Activated naive CD4-positive, alpha-beta T cell treated with anti-CD3 and anti-CD28 coated beads, Interleukin-2, amount 50 U/mL, for 16 hours (primary cell): ENCODE measurements around the gene GPR45.
"Not testable (repeated sequence)": the region's sequence is repeated elsewhere in the genome, so short reads cannot be mapped to it uniquely, and the experiment has no call there.

ENCODE experiments used
- DNase-seq: peaks from one replicate; pipeline ENCODE4 v3.0.0-alpha.2; 2020

GPR45 gene

DNA sequence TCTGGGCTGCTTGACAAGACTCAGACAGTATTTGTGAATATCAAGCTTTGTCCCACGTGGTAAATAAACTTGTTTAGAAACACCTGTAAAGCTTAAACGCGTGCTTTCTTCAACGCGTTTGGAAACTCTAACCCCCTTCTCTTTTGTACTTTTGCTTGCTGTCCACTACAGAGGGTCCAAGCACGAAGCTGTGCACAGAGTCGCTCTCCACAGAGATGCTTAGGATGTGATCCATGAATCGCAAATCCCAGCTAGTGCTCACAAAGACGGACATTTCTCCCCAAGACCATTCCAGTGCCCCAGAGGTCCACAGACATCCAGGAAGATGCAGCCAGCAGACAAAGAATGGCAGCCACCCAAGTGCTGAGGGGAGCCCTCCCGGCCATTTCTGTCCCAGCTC lies at the start of gene GPR45:
Gene GPR45 (plus strand): TSS at position 301 of the 400 bp plus-strand sequence. CDS start 116 bp downstream, outside the sequence.
- no peak for DNase-seq

DNA sequence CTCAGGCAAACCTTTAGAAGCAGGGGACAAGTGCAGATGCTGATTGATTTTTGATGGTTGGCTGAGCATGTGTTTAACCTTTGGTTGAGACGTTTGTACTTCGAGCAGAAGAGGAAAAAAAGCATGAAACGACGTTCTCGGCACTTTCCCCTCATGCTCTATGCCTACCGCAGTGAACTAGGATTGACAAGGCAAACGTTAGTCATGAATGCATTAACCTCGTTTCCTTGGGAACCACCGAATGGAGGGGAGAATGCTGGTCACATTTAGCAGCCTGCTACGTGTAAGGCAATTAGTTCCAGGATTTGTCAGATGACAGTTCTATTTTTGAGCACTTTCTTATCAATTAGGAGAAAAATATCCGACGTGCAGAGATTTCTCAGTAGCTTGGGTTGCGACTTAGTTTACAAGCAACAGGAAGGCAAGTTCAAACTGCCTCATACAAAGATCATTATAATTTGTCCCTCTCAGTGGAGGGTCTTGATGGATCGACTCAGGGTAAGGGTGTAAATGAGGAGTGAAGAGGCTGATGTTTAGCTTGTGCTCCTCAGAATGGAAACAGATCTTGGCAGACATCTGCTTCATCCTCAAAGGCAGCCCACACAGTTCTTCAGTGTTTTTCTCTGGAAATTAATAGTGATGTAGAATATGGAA lies 47.4 kb upstream of the GPR45 start:
- DNase-seq: no peak

DNA sequence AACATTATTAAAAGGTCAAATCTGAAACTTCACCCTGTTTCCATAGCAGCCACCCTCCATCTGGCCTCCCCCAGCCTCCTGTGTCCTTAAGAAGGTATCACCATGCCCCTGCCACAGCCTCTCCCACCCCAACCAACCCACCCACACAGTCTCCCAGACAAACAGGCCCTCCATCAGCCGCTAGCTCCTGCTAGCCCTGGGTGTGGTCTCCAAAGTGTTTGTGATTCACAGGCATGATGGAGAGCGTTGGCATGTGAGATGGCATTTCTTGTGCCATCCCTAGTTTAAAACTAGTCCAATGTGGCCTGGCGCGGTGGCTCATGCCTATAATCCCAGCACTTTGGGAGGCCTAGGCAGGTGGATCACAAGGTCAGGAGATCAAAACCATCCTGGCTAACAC lies 44.9 kb upstream of the GPR45 start:
- DNase-seq: no peak

DNA sequence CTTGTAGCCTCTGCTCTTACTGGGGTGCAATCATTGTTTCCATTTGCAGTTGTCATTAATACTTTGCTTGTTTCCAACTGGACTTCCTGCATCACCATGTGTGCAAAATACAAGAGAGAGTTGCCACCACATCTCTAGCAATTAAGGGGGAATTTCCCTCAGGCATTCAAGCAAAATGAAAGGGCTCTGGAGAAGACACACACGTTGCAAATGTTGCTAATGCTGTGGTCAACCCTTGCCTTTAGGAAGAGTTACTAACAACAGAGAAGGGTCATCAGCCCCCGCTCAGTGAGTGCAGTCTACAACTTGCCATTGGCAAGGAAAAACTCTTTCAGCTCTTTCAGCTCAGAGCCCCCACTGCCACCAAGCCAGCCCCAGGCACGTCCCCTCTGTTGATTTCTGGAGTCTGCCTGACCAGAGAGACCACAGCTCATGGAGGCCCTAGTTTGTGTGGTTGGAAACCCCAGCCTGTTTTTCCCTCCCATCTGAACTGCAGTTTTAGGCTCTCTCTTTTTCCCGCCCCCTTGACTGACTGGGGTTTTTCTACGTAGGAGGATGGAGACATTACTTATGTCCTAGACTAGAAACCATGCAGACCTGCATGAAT lies 25.9 kb upstream of the GPR45 start:
- DNase-seq: no peak

DNA sequence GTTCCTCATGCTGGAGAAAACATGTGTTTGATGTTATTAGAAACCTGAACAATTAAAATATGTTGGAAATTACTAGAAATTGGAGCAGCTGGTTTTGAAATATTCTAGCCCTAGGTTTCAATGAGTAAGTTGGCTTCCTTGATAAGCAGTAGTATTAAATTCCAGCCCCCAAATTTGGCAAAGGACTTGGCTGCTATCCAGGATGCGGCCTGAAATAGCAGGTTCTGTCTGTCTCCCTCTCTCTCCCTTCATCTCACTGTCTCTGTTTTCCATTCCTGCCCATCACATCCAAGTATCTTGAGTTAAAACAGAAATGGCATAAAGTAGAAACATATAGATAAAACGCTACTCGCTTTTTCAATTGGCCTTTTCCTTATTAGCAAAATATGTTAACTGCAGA lies 20.9 kb upstream of the GPR45 start:
- DNase-seq: no peak

- no peak for DNase-seq
Measured at GRCh38 chr2:105224444-105224843, 17.1 kb upstream of the GPR45 start.

DNA sequence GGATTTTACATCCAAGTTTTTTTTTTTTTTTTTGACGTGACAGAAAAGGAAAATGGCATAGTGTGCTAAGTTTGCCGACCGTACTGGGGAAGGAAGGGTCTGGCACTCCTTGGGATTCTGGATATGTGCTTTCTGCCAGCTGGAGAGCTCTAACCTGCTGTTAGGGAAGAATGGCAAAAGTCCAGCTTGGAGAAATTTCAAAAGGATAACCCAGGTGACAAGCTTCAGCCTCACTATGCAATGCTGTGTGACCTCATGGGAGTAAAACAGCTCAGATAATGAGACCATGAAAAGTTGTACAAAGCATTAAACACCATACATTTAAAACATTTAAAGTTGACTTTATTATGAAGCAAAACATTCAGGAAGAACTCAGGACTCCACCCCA lies 10.3 kb upstream of the GPR45 start:
- DNase-seq: no peak

DNA sequence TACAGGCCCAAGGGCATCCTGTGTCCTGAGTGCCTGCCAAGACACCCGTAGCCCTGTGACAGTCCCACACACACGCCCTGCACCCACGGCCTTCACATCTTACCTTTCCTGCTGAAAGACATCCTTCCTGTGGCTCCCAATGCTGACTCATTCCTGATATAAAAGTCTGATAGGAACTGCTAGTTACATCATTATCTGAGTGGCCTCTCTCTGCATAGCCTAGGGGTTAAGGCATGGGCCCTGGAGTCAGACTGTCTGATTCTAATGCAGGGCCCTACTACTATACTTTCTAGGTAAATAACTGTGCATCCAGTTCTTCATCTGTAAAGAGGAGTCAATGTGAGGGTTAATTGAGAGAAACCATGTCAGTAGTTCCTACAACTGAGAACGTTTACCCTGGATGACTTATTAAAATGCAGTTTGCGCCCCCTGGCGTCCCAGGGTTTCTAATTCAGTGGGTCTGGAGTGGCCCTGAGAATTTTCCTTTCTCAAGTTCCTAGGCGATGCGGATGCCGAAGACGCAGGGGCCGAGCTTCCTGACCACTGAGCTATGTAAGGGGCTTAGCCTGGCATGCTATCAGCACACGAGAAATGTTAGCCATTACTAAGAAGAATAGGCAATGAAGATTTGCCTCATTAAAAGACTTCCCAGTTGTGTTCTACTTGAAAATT lies 6.0 kb upstream of the GPR45 start:
- DNase-seq: peak; percentile 67

DNA sequence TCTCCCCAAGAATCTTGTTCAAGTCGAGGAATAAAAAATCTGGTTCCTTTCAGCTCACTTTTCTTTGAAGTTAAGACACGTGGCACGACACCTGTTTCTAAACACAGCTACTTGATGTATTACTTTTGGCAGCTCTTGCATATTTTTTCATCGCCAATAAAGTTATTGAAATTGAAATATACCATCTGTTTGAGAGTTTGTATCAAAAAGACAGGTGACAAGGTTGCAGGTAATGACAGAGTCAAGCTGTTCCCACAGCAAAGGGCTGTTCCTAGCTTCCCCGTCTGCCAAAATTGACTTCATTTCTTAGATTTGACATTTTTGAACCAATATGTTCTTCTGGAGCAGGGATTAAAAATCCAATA lies 5.5 kb upstream of the GPR45 start:
- DNase-seq: no peak

- DNase-seq: no peak
Measured at GRCh38 chr2:105237045-105237765, 4.3 kb upstream of the GPR45 start.

- DNase-seq: no peak
Measured at GRCh38 chr2:105238664-105239240, 2.8 kb upstream of the GPR45 start.

- no peak for DNase-seq
Measured at GRCh38 chr2:105239924-105240323, 1.6 kb upstream of the GPR45 start.

DNA sequence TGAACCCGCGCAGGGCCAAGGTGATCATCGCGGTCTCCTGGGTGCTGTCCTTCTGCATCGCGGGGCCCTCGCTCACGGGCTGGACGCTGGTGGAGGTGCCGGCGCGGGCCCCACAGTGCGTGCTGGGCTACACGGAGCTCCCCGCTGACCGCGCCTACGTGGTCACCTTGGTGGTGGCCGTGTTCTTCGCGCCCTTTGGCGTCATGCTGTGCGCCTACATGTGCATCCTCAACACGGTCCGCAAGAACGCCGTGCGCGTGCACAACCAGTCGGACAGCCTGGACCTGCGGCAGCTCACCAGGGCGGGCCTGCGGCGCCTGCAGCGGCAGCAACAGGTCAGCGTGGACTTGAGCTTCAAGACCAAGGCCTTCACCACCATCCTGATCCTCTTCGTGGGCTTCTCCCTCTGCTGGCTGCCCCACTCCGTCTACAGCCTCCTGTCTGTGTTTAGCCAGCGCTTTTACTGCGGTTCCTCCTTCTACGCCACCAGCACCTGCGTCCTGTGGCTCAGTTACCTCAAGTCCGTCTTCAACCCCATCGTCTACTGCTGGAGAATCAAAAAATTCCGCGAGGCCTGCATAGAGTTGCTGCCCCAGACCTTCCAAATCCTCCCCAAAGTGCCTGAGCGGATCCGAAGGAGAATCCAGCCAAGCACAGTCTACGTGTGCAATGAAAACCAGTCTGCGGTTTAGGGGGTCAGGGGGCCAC lies 897 bp downstream of the GPR45 start:
- DNase-seq: no peak

- no peak for DNase-seq
Measured at GRCh38 chr2:105243961-105244360, 2.4 kb downstream of the GPR45 start.

- DNase-seq: no peak
Measured at GRCh38 chr2:105244451-105244850, 2.9 kb downstream of the GPR45 start.

GRCh38 chr2:105248316-105249070 lies 7.0 kb downstream of the GPR45 start:
- DNase-seq: no peak

- DNase-seq: no peak
Measured at GRCh38 chr2:105249181-105249580, 7.6 kb downstream of the GPR45 start.

DNA sequence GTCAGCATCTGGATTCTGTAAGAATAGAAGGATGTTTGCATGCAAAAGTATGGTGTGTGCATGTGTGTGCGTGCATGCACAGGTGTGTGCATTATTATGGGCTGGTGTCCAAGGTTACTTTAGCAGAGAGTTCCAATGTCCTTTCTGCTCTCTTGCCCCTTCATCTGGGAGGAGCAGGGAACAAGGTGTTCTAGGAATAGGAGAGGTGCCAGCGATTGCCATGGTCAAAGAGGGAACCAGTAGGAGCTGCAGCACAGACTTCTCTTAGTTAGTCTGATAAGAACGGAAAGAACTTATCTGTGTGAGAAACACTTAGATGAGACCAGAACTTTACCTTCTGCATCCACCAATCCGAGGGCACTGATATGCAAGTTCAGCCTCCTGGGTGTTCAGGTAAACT lies 8.3 kb downstream of the GPR45 start:
- DNase-seq: no peak

DNA sequence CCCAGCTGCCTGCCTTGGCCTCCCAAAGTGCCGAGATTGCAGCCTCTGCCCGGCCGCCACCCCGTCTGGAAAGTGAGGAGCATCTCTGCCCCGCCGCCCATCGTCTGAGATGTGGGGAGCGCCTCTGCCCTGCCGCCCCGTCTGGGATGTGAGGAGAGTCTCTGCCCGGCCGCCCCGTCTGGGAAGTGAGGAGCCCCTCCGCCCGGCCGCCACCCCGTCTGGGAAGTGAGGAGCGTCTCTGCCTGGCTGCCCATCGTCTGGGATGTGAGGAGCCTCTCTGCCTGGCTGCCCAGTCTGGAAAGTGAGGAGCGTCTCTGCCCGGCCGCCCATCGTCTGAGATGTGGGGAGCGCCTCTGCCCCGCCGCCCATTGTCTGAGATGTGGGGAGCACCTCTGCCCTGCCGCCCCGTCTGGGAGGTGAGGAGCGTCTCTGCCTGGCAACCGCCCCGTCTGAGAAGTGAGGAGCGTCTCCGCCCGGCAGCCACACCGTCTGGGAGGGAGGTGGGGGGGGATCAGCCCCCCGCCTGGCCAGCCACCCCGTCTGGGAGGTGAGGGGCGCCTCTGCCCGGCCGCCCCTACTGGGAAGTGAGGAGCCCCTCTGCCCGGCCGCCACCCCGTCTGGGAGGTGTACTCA lies 9.6 kb downstream of the GPR45 start:
- not testable (repeated sequence) for DNase-seq

- DNase-seq: no peak
Measured at GRCh38 chr2:105252271-105252670, 10.7 kb downstream of the GPR45 start.

DNA sequence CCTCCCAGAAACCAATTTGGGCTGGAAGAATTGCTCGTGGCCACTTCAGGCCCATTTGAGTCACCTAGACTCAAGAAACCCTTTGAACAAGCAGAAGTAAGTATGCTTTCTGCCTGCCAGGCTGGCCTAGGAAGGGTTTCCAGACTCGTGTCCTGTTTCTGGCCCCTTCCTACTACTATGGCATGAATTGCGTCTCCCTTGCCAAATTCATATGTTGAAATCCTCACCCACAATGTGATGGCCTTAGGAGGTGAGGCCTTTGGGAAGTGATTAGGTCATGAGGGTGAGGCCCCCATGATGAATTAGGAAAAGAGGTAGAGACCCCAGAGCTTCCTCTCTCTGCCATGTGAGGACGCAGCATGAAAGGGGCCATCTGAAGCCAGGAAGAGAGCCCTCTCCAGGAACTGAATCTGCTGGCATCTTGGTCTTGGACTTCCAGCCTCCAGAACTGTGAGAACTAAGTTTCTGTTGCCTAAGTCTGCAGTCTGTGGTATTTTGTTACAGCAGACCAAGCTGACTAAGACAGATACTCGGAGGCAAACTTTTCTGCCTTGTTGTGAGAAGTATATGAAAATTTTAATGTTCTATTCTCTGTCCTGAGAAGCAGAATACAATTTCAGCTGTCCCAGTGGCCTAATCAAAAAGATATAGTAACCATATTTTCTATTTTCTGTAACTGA lies 13.1 kb downstream of the GPR45 start:
- no peak for DNase-seq
